ENCODE data around the gene TMEM256.

The TMEM256 gene

GRCh38 chr17:7408252-7408727, 4.4 kb upstream of the TMEM256 start:
- TF ChIP-seq POLR2A (IDR thresholded peaks at IDR 0.05; ENCODE audit: low read length) (no peak), GATA1 (IDR thresholded peaks at IDR 0.05; ENCODE audit: low read depth, low read length) (no peak)
- DNase-seq = no peak

- no peak for DNase-seq
- TF ChIP-seq GATA1 (IDR thresholded peaks at IDR 0.05; ENCODE audit: low read depth, low read length) = no peak
- TF ChIP-seq POLR2A (IDR thresholded peaks at IDR 0.05; ENCODE audit: low read length) = no peak
Measured at GRCh38 chr17:7407485-7408251, 3.8 kb upstream of the TMEM256 start, which contains the start of gene NLGN2. Gene NLGN2, plus strand, starts transcription at chr17:7407845. Its CDS starts 411 bp downstream, at chr17:7408256.

- DNase-seq = no peak
- TF ChIP-seq POLR2A (IDR thresholded peaks at IDR 0.05; ENCODE audit: low read length) = no peak
- no peak for TF ChIP-seq GATA1 (IDR thresholded peaks at IDR 0.05; ENCODE audit: low read depth, low read length)
Measured at GRCh38 chr17:7407082-7407481, 3.2 kb upstream of the TMEM256 start.

- no peak for DNase-seq
- TF ChIP-seq POLR2A (IDR thresholded peaks at IDR 0.05; ENCODE audit: low read length) = no peak
- no peak for TF ChIP-seq GATA1 (IDR thresholded peaks at IDR 0.05; ENCODE audit: low read depth, low read length)
Measured at GRCh38 chr17:7406235-7406825, 2.4 kb upstream of the TMEM256 start.

- no peak for DNase-seq
- no peak for TF ChIP-seq GATA1 (IDR thresholded peaks at IDR 0.05; ENCODE audit: low read depth, low read length)
- no peak for TF ChIP-seq POLR2A (IDR thresholded peaks at IDR 0.05; ENCODE audit: low read length)
Measured at GRCh38 chr17:7405350-7406234, 1.7 kb upstream of the TMEM256 start.

GRCh38 chr17:7404737-7405349, 946 bp upstream of the TMEM256 start:
- peak in 1 of 2 experiments; percentile 92 for DNase-seq
- no peak for TF ChIP-seq POLR2A (IDR thresholded peaks at IDR 0.05; ENCODE audit: low read length)
- TF ChIP-seq GATA1 (IDR thresholded peaks at IDR 0.05; ENCODE audit: low read depth, low read length) = no peak

- DNase-seq = no peak
- TF ChIP-seq POLR2A (IDR thresholded peaks at IDR 0.05; ENCODE audit: low read length) = no peak
- TF ChIP-seq GATA1 (IDR thresholded peaks at IDR 0.05; ENCODE audit: low read depth, low read length) = no peak
Measured at GRCh38 chr17:7403727-7403976, 245 bp downstream of the TMEM256 start.

- DNase-seq = peak; percentile 54 to 73
Measured at GRCh38 chr17:7403043-7403726, 712 bp downstream of the TMEM256 start.

GRCh38 chr17:7398612-7399011, 5.3 kb downstream of the TMEM256 start:
- TF ChIP-seq POLR2A (IDR thresholded peaks at IDR 0.05; ENCODE audit: low read length) = no peak
- TF ChIP-seq GATA1 (IDR thresholded peaks at IDR 0.05; ENCODE audit: low read depth, low read length) = no peak
- no peak for DNase-seq

More at GRCh38 chr17:7403043-7403726, 712 bp downstream of the TMEM256 start:
- no peak for TF ChIP-seq POLR2A (IDR thresholded peaks at IDR 0.05; ENCODE audit: low read length)
- TF ChIP-seq GATA1 (IDR thresholded peaks at IDR 0.05; ENCODE audit: low read depth, low read length) = no peak

GRCh38 chr17:7396147-7396546, 7.8 kb downstream of the TMEM256 start:
- no peak for DNase-seq
- TF ChIP-seq POLR2A (IDR thresholded peaks at IDR 0.05; ENCODE audit: low read length) (no peak), GATA1 (IDR thresholded peaks at IDR 0.05; ENCODE audit: low read depth, low read length) (no peak)

- peak; percentile 83 to 90 for DNase-seq
- TF ChIP-seq GATA1 (IDR thresholded peaks at IDR 0.05; ENCODE audit: low read depth, low read length) (no peak), POLR2A (IDR thresholded peaks at IDR 0.05; ENCODE audit: low read length) (peak; percentile 88)
Measured at GRCh38 chr17:7394452-7395191, 9.3 kb downstream of the TMEM256 start, which contains the start of gene PLSCR3. Gene PLSCR3, minus strand, starts transcription at chr17:7394525. Its CDS starts 415 bp downstream, at chr17:7394110.
